ENCODE data around the gene MYO7B. TPM values are rescaled to one million over a fixed set of nuclear protein-coding genes. Genes with fewer than 3 reads are reported as not detected.

Gene MYO7B
- total and polyA plus RNA-seq, 7 experiments from 2014 or later = 0.29 to 5.9 (median 1.3) TPM; not detected in 4

DNA sequence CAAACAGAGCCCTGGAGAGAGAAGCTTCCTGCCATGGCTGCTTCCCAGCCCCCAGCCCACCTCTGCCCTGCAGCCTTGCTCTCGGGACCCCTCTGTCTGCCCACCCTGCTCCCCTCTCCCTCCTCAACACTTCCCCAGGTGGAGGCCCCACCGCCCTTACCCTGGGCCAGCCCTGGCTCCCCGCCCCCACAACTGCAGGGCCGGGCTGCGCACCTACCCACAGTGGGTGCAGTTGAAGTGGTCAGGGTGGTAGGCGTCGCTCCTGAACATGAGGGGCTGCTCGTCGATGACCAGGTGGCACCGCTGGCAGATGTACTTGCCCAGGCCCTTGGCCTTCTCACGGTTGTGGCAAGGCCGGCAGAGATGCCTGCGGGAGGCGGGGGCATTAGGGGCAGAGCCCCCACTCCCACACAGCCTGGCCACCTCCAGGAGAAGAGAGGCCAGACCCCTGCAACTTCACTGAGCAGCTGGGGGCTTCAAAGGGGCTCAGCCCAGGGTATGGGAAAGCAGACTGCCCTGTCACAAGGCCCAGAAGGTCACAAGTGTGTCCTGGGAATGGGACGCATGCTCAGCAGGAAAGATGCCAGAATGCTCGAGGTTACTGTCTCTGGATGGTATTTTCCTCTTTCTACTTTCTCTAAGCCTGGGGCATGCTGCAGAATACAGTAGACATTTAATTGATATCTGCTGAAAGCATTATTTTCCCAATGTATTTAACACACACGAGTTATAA lies 107.4 kb downstream of the MYO7B start:
- H3K27me3 Mint-ChIP-seq = no peaks in the 10 kb centered on the region
- H3K4me1 ChIP-seq (ENCODE audit: control insufficient read depth in 2 of 2, insufficient read depth in 2 of 2, low read length in 2 of 2) = peaks cover 3 to 52% of the 10 kb centered on the region in 2 donors
- peak overlapping the region in 8 of 10 donors; percentile 8 to 85 (median 78) for H3K4me3 Mint-ChIP-seq

DNA sequence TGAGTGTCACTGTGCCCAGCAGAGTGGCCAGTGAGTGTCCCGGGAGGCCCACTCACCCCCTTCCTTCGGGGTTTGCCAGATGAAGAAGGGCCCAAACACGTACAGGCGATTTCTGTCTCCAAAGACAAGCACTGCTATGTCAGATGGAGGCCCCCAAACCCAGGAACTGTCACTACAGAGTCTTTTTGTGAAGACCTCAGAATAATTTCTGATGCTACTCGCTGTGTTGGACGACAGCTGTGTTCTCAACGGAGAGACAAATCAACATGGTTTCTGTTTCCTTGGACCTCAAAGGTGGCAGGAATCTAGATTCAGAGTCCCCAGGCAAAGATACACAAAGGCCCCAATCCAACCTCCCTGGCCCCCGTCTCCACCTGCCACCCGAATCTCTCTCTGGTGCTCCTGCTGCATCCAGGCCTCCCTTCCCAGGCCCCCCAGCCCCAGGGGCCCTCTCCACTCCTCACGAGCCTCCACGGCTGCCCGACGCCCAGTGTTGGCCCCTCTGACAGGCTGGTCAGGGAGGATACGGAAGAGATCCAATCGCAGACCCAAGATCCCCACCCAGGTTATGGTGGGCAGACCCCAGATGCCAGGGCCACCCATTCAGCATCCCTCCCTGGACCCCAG lies 108.1 kb downstream of the MYO7B start:
- H3K4me3 Mint-ChIP-seq = peak overlapping the region in 3 of 10 donors; percentile 8 to 58 (median 39)
- H3K27ac ChIP-seq (ENCODE audit: low read depth, low read length) = no peak overlapping the region
- peaks cover 3 to 46% of the 10 kb centered on the region in 2 donors for H3K4me1 ChIP-seq (ENCODE audit: control insufficient read depth in 2 of 2, insufficient read depth in 2 of 2, low read length in 2 of 2)
- DNase-seq = no peak
- POLR2A ChIA-PET = no interaction called here
- no peaks in the 10 kb centered on the region for H3K9me3 Mint-ChIP-seq
- ATAC-seq = no peak
- H3K9me3 ChIP-seq (ENCODE audit: control insufficient read depth in 2 of 3, low read length in 3 of 3) = no peaks in the 10 kb centered on the region
- H3K36me3 Mint-ChIP-seq = peaks cover 0 to 2% (median 0%) of the 10 kb centered on the region in 5 donors
- H3K27ac Mint-ChIP-seq = peak overlapping the region in 8 of 9 donors; percentile 68 to 96 (median 86)
- intact Hi-C loops (cut with micrococcal nuclease) = loop anchor here in 1 of 2 donors (5.0 kb wide), 1 partner anchor 59 kb away; the partner anchor contains the start of gene SFT2D3
- peaks cover 14 to 72% (median 61%) of the 10 kb centered on the region in 7 donors for H3K4me1 Mint-ChIP-seq
- CTCF ChIA-PET = interaction anchor here (0.6 kb wide), 1 partner anchor 56 kb away, joined by 5 read pairs; no protein-coding TSS in a partner anchor
- H3K27me3 ChIP-seq (ENCODE audit: control insufficient read depth in 2 of 2, insufficient read depth in 2 of 2, low read length in 2 of 2) = no peaks in the 10 kb centered on the region
- H3K4me3 ChIP-seq (ENCODE audit: low read length) = no peak overlapping the region
- no peaks in the 10 kb centered on the region for H3K27me3 Mint-ChIP-seq
- peaks cover 0 to 4% (median 0%) of the 10 kb centered on the region in 3 experiments for H3K36me3 ChIP-seq (ENCODE audit: control insufficient read depth in 2 of 3, insufficient read depth in 3 of 3, low read length in 3 of 3)

More for the DNA sequence above, 107.4 kb downstream of the MYO7B start:
- Histone ChIP-seq H3K27me3 (ENCODE audit: control insufficient read depth in 2 of 2, insufficient read depth in 2 of 2, low read length in 2 of 2) (no peaks in the 10 kb centered on the region), H3K9me3 (ENCODE audit: control insufficient read depth in 2 of 3, low read length in 3 of 3) (no peaks in the 10 kb centered on the region), H3K36me3 (ENCODE audit: control insufficient read depth in 2 of 3, insufficient read depth in 3 of 3, low read length in 3 of 3) (peaks cover 0 to 7% (median 0%) of the 10 kb centered on the region in 3 experiments), H3K4me3 (ENCODE audit: low read length) (no peak overlapping the region), H3K27ac (ENCODE audit: low read depth, low read length) (peak overlapping the region; percentile 78)
- intact Hi-C loops (cut with micrococcal nuclease) = loop anchor here (1.0 to 5.0 kb wide), 3 partner anchors 59 to 117 kb away; partner anchors contain the start of genes IWS1 (in 1 of the 2) and SFT2D3 (in 1 of the 2)
- H3K4me1 Mint-ChIP-seq = peaks cover 10 to 72% (median 61%) of the 10 kb centered on the region in 7 donors
- ATAC-seq (no peak), DNase-seq (no peak)
- peak overlapping the region in 8 of 9 donors; percentile 66 to 96 (median 90) for H3K27ac Mint-ChIP-seq
- peaks cover 0 to 2% (median 0%) of the 10 kb centered on the region in 5 donors for H3K36me3 Mint-ChIP-seq
- ChIA-PET CTCF (interaction anchor here (0.6 kb wide), 1 partner anchor 55 kb away, joined by 5 read pairs; no protein-coding TSS in a partner anchor), POLR2A (interaction anchor here (0.9 kb wide), 1 partner anchor 59 kb away, joined by 5 read pairs; the partner anchor contains the start of gene SFT2D3)
- no peaks in the 10 kb centered on the region for H3K9me3 Mint-ChIP-seq

DNA sequence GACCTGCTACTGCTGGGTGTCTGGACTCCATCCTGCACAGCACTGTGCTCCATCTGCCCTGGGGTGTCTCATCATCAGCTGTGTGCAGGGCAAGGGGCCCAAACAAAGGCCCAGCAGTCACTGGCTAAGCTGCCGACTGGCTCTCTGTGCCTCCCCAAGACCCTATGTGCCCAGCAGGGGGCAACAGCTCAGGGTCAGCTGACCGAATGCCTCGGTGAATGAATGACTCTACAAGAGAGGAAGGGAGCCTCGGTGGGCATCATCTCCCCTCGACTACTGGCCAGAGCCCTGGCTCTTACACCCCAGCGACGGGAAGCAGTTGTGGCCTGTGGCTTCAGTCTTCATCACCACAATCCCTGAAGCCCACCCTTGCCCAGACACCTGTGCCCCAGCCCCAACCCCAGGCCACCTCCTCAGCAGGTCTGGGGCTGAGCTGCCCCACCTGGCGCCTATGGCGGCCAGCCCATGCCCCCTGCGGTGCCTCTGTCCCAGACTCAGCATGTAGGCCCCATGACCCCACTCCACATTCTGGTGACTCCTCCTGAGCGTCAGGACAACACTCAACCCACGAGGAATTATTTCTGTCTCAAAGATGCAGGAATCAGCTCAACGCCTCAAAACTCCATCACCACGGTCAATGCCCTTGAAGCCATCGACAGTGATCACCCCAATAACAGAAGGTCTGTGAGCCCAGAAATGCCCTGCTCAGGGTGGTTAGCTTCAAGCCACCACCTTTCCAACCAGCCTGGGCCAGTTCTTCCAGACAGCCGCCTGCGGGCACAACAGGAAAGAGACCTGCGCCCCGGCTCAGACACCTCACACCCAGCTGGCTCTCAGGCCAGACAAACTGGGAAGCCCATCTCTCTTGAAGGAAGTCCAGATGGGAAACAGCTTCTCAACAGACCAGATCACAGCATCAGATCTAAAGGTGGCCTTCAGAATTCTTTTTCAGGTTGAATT lies 108.9 kb downstream of the MYO7B start:
- H3K27me3 ChIP-seq (ENCODE audit: control insufficient read depth in 2 of 2, insufficient read depth in 2 of 2, low read length in 2 of 2) = no peaks in the 10 kb centered on the region
- H3K4me1 ChIP-seq (ENCODE audit: control insufficient read depth in 2 of 2, insufficient read depth in 2 of 2, low read length in 2 of 2) = peaks cover 3 to 42% of the 10 kb centered on the region in 2 donors
- Mint-ChIP-seq H3K4me1 (peaks cover 15 to 72% (median 59%) of the 10 kb centered on the region in 7 donors), H3K27me3 (no peaks in the 10 kb centered on the region), H3K9me3 (no peaks in the 10 kb centered on the region), H3K36me3 (no peaks in the 10 kb centered on the region), H3K4me3 (no peak overlapping the region), H3K27ac (peak overlapping the region; percentile 46 to 96 (median 85))
- H3K9me3 ChIP-seq (ENCODE audit: control insufficient read depth in 2 of 3, low read length in 3 of 3) = no peaks in the 10 kb centered on the region
- no peaks in the 10 kb centered on the region for H3K36me3 ChIP-seq (ENCODE audit: control insufficient read depth in 2 of 3, insufficient read depth in 3 of 3, low read length in 3 of 3)
- no peak overlapping the region for H3K27ac ChIP-seq (ENCODE audit: low read depth, low read length)
- DNase-seq (no peak), ATAC-seq (no peak)
- ChIA-PET POLR2A (interaction anchor here (0.6 kb wide), 1 partner anchor 118 kb away, joined by 4 read pairs; the partner anchor contains the start of gene IWS1), CTCF (interaction anchor here (1.9 kb wide), 1 partner anchor 53 kb away, joined by 7 read pairs; no protein-coding TSS in a partner anchor)
- no peak overlapping the region for H3K4me3 ChIP-seq (ENCODE audit: low read length)
- intact Hi-C loops (cut with micrococcal nuclease) = loop anchor here in 1 of 2 donors (5.0 kb wide), 1 partner anchor 58 kb away; the partner anchor contains the start of gene SFT2D3

DNA sequence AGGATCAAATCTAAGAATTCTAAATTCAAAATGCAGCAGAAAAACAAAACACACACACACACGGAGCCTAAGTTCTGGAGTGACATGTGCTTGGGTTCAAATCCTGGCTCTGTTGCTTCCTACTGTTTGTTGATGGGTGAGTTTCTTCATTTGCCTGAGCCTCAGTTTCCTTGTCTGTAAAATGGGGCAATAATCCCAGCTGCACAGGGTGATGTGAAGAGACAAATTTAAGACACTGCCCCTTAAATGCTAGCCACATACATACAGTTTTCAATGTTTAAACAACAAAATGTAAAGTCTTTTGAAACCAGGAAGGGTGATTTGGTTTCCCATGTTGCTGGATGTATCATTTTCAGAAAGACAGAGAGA lies 109.5 kb downstream of the MYO7B start:
- peaks cover 16 to 71% (median 57%) of the 10 kb centered on the region in 7 donors for H3K4me1 Mint-ChIP-seq
- DNase-seq (no peak), ATAC-seq (no peak)
- H3K36me3 Mint-ChIP-seq = no peaks in the 10 kb centered on the region
- ChIA-PET POLR2A (no interaction called here), CTCF (interaction anchor here (1.9 kb wide), 1 partner anchor 54 kb away, joined by 7 read pairs; no protein-coding TSS in a partner anchor)
- no peak overlapping the region for H3K4me3 Mint-ChIP-seq
- H3K27ac Mint-ChIP-seq = peak overlapping the region in 8 of 9 donors; percentile 7 to 96 (median 84)
- intact Hi-C loops (cut with micrococcal nuclease) = no loop called here
- H3K27me3 Mint-ChIP-seq = no peaks in the 10 kb centered on the region
- H3K27ac ChIP-seq (ENCODE audit: low read depth, low read length) = no peak overlapping the region
- H3K9me3 ChIP-seq (ENCODE audit: control insufficient read depth in 2 of 3, low read length in 3 of 3) = no peaks in the 10 kb centered on the region
- H3K4me1 ChIP-seq (ENCODE audit: control insufficient read depth in 2 of 2, insufficient read depth in 2 of 2, low read length in 2 of 2) = peaks cover 3 to 41% of the 10 kb centered on the region in 2 donors
- H3K27me3 ChIP-seq (ENCODE audit: control insufficient read depth in 2 of 2, insufficient read depth in 2 of 2, low read length in 2 of 2) = no peaks in the 10 kb centered on the region
- no peaks in the 10 kb centered on the region for H3K36me3 ChIP-seq (ENCODE audit: control insufficient read depth in 2 of 3, insufficient read depth in 3 of 3, low read length in 3 of 3)
- no peaks in the 10 kb centered on the region for H3K9me3 Mint-ChIP-seq
- no peak overlapping the region for H3K4me3 ChIP-seq (ENCODE audit: low read length)

DNA sequence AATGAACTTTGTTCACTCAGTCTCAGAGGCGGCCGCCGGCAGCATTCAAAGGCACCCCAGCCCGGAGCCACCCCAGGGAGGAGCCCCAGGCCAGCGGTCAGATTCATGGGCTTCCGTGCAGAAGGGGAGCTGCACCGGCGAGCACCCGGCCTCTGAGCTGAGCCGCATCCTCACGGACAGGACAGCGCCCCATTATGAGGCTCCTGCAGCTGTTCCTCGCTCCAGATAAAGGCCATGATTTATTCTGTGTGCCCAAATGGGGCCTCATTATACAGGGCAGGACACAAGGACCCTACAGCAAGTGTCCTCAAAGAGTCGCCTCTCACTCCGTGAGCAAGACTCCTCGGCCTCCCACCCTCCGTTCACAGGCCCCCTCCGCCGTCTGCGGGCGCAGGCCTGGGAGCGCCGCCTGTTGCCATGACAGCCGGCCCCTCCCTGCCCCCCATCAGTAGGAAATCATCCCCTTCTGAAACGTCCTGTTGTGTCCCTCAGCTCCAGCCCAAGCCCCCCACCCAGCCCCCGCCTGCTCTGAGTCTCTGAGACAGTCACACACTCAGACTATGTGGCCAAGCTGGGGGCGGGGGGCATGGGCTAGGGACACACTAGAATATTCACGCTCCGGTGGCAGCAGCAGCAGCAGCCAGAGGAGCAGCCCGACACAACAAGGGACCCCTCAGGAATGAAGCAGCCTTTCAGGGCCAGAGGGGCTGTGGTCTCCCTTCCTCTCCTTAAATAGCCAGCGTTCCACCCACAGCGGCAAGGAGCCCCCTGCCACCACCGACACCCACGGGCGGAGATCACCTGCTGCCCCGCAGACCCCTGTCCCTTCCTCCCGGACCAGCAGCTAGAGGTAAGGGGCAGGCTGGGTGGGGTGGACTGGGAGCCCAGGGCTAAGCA lies 110.2 kb downstream of the MYO7B start, which contains the start of gene GPR17:
TSS of gene GPR17 (plus strand) at position 759 of the 897 bp plus-strand sequence. CDS start 4,583 bp downstream, outside the sequence.
- no peak for DNase-seq
- H3K4me1 ChIP-seq (ENCODE audit: control insufficient read depth in 2 of 2, insufficient read depth in 2 of 2, low read length in 2 of 2) = peaks cover 3 to 34% of the 10 kb centered on the region in 2 donors
- POLR2A ChIA-PET = no interaction called here
- H3K4me1 Mint-ChIP-seq = peaks cover 13 to 65% (median 51%) of the 10 kb centered on the region in 7 donors
- intact Hi-C loops (cut with micrococcal nuclease) = no loop called here
- H3K36me3 Mint-ChIP-seq = no peaks in the 10 kb centered on the region
- CTCF ChIA-PET = interaction anchor here (1.9 kb wide), 1 partner anchor 54 kb away, joined by 7 read pairs; no protein-coding TSS in a partner anchor
- no peak within 1 kb of the TSS for H3K4me3 ChIP-seq (ENCODE audit: low read length)
- H3K27me3 Mint-ChIP-seq = no peaks in the 10 kb centered on the region
- no peaks in the 10 kb centered on the region for H3K9me3 Mint-ChIP-seq
- H3K4me3 Mint-ChIP-seq = no peak within 1 kb of the TSS
- no peaks in the 10 kb centered on the region for H3K9me3 ChIP-seq (ENCODE audit: control insufficient read depth in 2 of 3, low read length in 3 of 3)
- H3K27ac ChIP-seq (ENCODE audit: low read depth, low read length) = no peak within 1 kb of the TSS
- H3K27me3 ChIP-seq (ENCODE audit: control insufficient read depth in 2 of 2, insufficient read depth in 2 of 2, low read length in 2 of 2) = no peaks in the 10 kb centered on the region
- ATAC-seq = no peak
- H3K27ac Mint-ChIP-seq = peak within 1 kb of the TSS; percentile 29 to 96 (median 82)
- H3K36me3 ChIP-seq (ENCODE audit: control insufficient read depth in 2 of 3, insufficient read depth in 3 of 3, low read length in 3 of 3) = no peaks in the 10 kb centered on the region
